ENCODE measurements around the gene VWA5B1.

GRCh38 chr1:20278692-20279130 lies 12.0 kb upstream of the VWA5B1 start:
- TF ChIP-seq CTCF (conservative IDR thresholded peaks at IDR 0.05) (no peak), ZFX (IDR thresholded peaks at IDR 0.05) (no peak)
